ENCODE measurements around the gene COMMD4.

DNA sequence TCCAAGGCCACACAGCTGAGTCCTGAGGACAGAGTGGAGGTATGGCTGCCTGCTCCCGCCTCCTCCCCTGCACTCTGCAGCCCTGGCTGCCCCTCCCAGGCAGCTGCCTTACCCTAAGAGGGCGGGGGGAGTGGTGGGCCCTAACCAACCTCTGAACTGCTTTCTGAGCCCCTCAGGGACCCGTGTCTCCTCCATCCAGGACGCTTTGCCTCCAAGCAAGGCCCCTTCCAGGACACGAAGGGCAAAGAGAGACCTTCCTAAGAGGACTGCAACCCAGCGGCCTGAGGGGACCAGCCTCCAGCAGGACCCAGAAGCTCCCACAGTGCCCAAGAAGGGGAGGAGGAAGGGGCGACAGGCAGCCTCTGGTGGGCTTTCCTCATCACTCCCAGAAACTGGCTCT, 18.6 kb downstream of the COMMD4 start:
- TF ChIP-seq SMAD5 (IDR thresholded peaks at IDR 0.05; ENCODE audit: low read depth) (no peak), CTCF (IDR thresholded peaks at IDR 0.05 in 2 of 3, conservative IDR thresholded peaks at IDR 0.05 in 1 of 3; ENCODE audit: control insufficient read depth in 2 of 3, extremely low read depth in 1 of 3, insufficient read depth in 1 of 3, low read depth in 3 of 3, low read length in 3 of 3) (no peak), EZH2 (IDR thresholded peaks at IDR 0.05; ENCODE audit: borderline replicate concordance, control insufficient read depth, low read depth, low read length) (no peak), KDM1A (IDR thresholded peaks at IDR 0.05; ENCODE audit: borderline replicate concordance) (no peak), TBL1XR1 (IDR thresholded peaks at IDR 0.05; ENCODE audit: low read depth, low read length) (no peak), SIN3A (IDR thresholded peaks at IDR 0.05; ENCODE audit: low read depth, low read length) (no peak), ZNF592 (IDR thresholded peaks at IDR 0.05) (no peak), BMI1 (IDR thresholded peaks at IDR 0.05; ENCODE audit: borderline replicate concordance) (no peak), CHD1 (IDR thresholded peaks at IDR 0.05; ENCODE audit: low read depth, low read length) (no peak), POLR2AphosphoS2 (IDR thresholded peaks at IDR 0.05; ENCODE audit: low read depth, low read length) (no peak), POLR2AphosphoS5 (IDR thresholded peaks at IDR 0.05; ENCODE audit: low read length) (no peak)
- TF ChIP-seq, protein P1, sequence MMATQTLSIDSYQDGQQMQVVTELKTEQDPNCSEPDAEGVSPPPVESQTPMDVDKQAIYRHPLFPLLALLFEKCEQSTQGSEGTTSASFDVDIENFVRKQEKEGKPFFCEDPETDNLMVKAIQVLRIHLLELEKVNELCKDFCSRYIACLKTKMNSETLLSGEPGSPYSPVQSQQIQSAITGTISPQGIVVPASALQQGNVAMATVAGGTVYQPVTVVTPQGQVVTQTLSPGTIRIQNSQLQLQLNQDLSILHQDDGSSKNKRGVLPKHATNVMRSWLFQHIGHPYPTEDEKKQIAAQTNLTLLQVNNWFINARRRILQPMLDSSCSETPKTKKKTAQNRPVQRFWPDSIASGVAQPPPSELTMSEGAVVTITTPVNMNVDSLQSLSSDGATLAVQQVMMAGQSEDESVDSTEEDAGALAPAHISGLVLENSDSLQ (IDR thresholded peaks at IDR 0.05) = no peak
- TF ChIP-seq, protein P2, sequence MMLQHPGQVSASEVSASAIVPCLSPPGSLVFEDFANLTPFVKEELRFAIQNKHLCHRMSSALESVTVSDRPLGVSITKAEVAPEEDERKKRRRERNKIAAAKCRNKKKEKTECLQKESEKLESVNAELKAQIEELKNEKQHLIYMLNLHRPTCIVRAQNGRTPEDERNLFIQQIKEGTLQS (IDR thresholded peaks at IDR 0.05; ENCODE audit: borderline replicate concordance, extremely low read depth, low read depth, low read length) = no peak
- TF ChIP-seq, protein P3, sequence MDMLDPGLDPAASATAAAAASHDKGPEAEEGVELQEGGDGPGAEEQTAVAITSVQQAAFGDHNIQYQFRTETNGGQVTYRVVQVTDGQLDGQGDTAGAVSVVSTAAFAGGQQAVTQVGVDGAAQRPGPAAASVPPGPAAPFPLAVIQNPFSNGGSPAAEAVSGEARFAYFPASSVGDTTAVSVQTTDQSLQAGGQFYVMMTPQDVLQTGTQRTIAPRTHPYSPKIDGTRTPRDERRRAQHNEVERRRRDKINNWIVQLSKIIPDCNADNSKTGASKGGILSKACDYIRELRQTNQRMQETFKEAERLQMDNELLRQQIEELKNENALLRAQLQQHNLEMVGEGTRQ (IDR thresholded peaks at IDR 0.05; ENCODE audit: borderline replicate concordance, low read depth, low read length) = no peak

Data from GM12878 (cell line).